SK-N-SH (cell line): ENCODE results near the gene PRPF18. TPM values are rescaled to one million over a fixed set of nuclear protein-coding genes. Genes with fewer than 3 reads are reported as not detected.

Experiments
- CTCF ChIA-PET: fragments of 300-600, 350-600 bp; formaldehyde crosslinking; extraction: SDS; loops from one replicate; lab custom pipeline; 2021; lab: Yijun Ruan, JAX
- POLR2A ChIA-PET: fragments of 350-600 bp; sonication (Branson Sonifier 250); formaldehyde crosslinking; extraction: SDS; loops from one replicate; lab custom pipeline; 2020; ENCODE audit warnings: antibody characterized with exemption, inconsistent platforms; lab: Yijun Ruan, JAX
- DNase-seq: peaks from one replicate; pipeline ENCODE4 v3.0.0; 2012
- H2AFZ ChIP-seq: fragments of 200-600 bp; sonication (generic); 2 replicates; pipeline ENCODE4 v1.8.1; 2016; ENCODE audit warnings: antibody characterized with exemption, mild to moderate bottlenecking, low read depth
- H3F3A ChIP-seq: fragments of 200-600 bp; sonication (generic); replicated peaks from 2 replicates; pipeline ENCODE3; 2016; ENCODE audit warnings: antibody characterized with exemption, mild to moderate bottlenecking; ENCODE audit not compliant: insufficient read depth
- H3K27ac ChIP-seq, 2 experiments: fragments of 200-500 bp in 1 of 2; fragments of 200-600 bp in 1 of 2; sonication (Bioruptor generic) in 1 of 2; sonication (generic), shearing (Covaris generic) in 1 of 2; 2 replicates each; pipeline versions ENCODE4 v1.5.1 to v1.6.1; 2014 to 2016; ENCODE audit warnings: low read depth in 2 of 2, inconsistent platforms in 1 of 2, low read length in 1 of 2, mild to moderate bottlenecking in 1 of 2, mixed read lengths in 1 of 2
- H3K27me3 ChIP-seq: fragments of 200-600 bp; sonication (generic), shearing (Covaris generic); 2 replicates; pipeline ENCODE4 v1.6.1; 2016; ENCODE audit warnings: mixed run types; ENCODE audit not compliant: insufficient read depth
- H3K36me3 ChIP-seq, 2 experiments: fragments of 200-500 bp in 1 of 2; fragments of 200-600 bp in 1 of 2; sonication (Bioruptor generic) in 1 of 2; sonication (generic) in 1 of 2; replicated peaks in 1 of 2; 2 replicates each; pipeline versions ENCODE3 to v1.5.1; 2014 to 2016; ENCODE audit warnings: low read length in 1 of 2, mild to moderate bottlenecking in 1 of 2; ENCODE audit not compliant: insufficient read depth in 2 of 2, control insufficient read depth in 1 of 2
- H3K4me1 ChIP-seq, 2 experiments: fragments of 200-500 bp in 1 of 2; fragments of 200-600 bp in 1 of 2; sonication (Bioruptor generic) in 1 of 2; sonication (generic), shearing (Covaris generic) in 1 of 2; 2 replicates each; pipeline versions ENCODE4 v1.5.1 to v1.6.1; 2014 to 2016; ENCODE audit warnings: low read depth in 1 of 2, low read length in 1 of 2, mixed run types in 1 of 2; ENCODE audit not compliant: insufficient read depth in 2 of 2, control insufficient read depth in 1 of 2
- H3K4me2 ChIP-seq: fragments of 200-600 bp; sonication (generic), shearing (Covaris generic); 2 replicates; pipeline ENCODE4 v1.6.1; 2017; ENCODE audit warnings: mixed run types
- H3K4me3 ChIP-seq, 2 experiments: fragments of 200-500 bp in 1 of 2; fragments of 200-600 bp in 1 of 2; sonication (Bioruptor generic) in 1 of 2; sonication (generic), shearing (Covaris generic) in 1 of 2; 2 replicates each; pipeline versions ENCODE4 v1.5.1 to v1.8.1; 2014 to 2016; ENCODE audit warnings: low read depth in 2 of 2, inconsistent platforms in 1 of 2, low read length in 1 of 2, mild to moderate bottlenecking in 1 of 2, mixed read lengths in 1 of 2, moderate library complexity in 1 of 2
- H3K79me2 ChIP-seq: fragments of 200-600 bp; sonication (generic); 2 replicates; pipeline ENCODE4 v1.8.1; 2017; ENCODE audit warnings: mild to moderate bottlenecking; ENCODE audit not compliant: insufficient read depth
- H3K9ac ChIP-seq: fragments of 200-600 bp; sonication (generic); 2 replicates; pipeline ENCODE4 v1.6.1; 2017; ENCODE audit warnings: mixed run types
- H3K9me2 ChIP-seq: fragments of 200-600 bp; sonication (generic); 2 replicates; pipeline ENCODE4 v1.6.1; 2017; ENCODE audit warnings: mixed run types
- H3K9me3 ChIP-seq: fragments of 200-600 bp; sonication (generic); 2 replicates; pipeline ENCODE4 v1.6.1; 2017; ENCODE audit warnings: mixed run types, mild to moderate bottlenecking, moderate library complexity
- H4K20me1 ChIP-seq: fragments of 200-600 bp; sonication (generic); 2 replicates; pipeline ENCODE4 v1.6.1; 2017; ENCODE audit warnings: mild to moderate bottlenecking, mixed run types; ENCODE audit not compliant: insufficient read depth
- ELF1 ChIP-seq: IDR thresholded peaks from 2 replicates; pipeline ENCODE4 v1.4.0; 2012
- EP300 ChIP-seq, 2 experiments: IDR thresholded peaks; 2 replicates each; pipeline versions ENCODE4 v1.4.0 to v1.6.1; 2012; ENCODE audit warnings: borderline replicate concordance in 1 of 2, low read depth in 1 of 2, low read length in 1 of 2
- FOSL2 ChIP-seq: IDR thresholded peaks from 2 replicates; pipeline ENCODE4 v1.4.0; 2012; ENCODE audit warnings: low read depth, mild to moderate bottlenecking, moderate library complexity, borderline replicate concordance
- MXI1 ChIP-seq: IDR thresholded peaks from 2 replicates; pipeline ENCODE4 v1.6.1; 2012; ENCODE audit warnings: mild to moderate bottlenecking, low read depth, low read length, improper control_type of control experiment
- NRF1 ChIP-seq: IDR thresholded peaks from 2 replicates; pipeline ENCODE4 v1.6.1; 2012; ENCODE audit warnings: low read depth, mild to moderate bottlenecking, low read length
- POLR2AphosphoS5 ChIP-seq: IDR thresholded peaks from 2 replicates; pipeline ENCODE4 v1.6.1; 2012; ENCODE audit warnings: low read depth, low read length
- RCOR1 ChIP-seq: fragments of 150-350 bp; IDR thresholded peaks from 2 replicates; pipeline ENCODE4 v1.6.1; 2017; ENCODE audit warnings: antibody characterized with exemption, low read length
- RXRA ChIP-seq: IDR thresholded peaks from 2 replicates; pipeline ENCODE4 v1.4.0; 2012; ENCODE audit warnings: low read depth, mild to moderate bottlenecking, borderline replicate concordance
- SIN3A ChIP-seq: IDR thresholded peaks from 2 replicates; pipeline ENCODE4 v1.6.1; 2012; ENCODE audit warnings: low read depth, mild to moderate bottlenecking, low read length, moderate library complexity, borderline replicate concordance
- TAF1 ChIP-seq: IDR thresholded peaks from 2 replicates; pipeline ENCODE4 v1.6.1; 2012; ENCODE audit warnings: low read depth, mild to moderate bottlenecking, low read length, moderate library complexity, borderline replicate concordance
- YY1 ChIP-seq: IDR thresholded peaks from 2 replicates; pipeline ENCODE4 v1.4.0; 2012; ENCODE audit warnings: low read depth, mild to moderate bottlenecking
- WGBS: methylation state at CpG from one replicate; pipeline ENCODE4 v1.1.6; 2017; ENCODE audit warnings: low lambda C conversion rate; 5-methylcytosine and 5-hydroxymethylcytosine counted together
- polyA plus RNA-seq, 3 experiments: library from polyadenylated mRNA; depleted of rRNA; stranded (reverse); fragments of >200 nt; gene quantifications; 2 replicates each; pipeline ENCODE4 v1.2.3, GENCODE V29; 2012
- TF ChIP-seq, protein P1 (sequence below): IDR thresholded peaks from 2 replicates; pipeline ENCODE4 v1.4.0; 2012; ENCODE audit warnings: low read depth, borderline replicate concordance
- TF ChIP-seq, protein P2 (sequence below): fragments of 200-600 bp; sonication (generic); IDR thresholded peaks from 2 replicates; pipeline ENCODE4 v1.6.1; 2017; ENCODE audit warnings: antibody characterized with exemption, mild to moderate bottlenecking, moderate library complexity
- TF ChIP-seq, protein P3 (sequence below): IDR thresholded peaks from 2 replicates; pipeline ENCODE4; 2012
- TF ChIP-seq, protein P4 (sequence below): IDR thresholded peaks from 2 replicates; pipeline ENCODE4 v1.4.0; 2012; ENCODE audit warnings: low read depth, borderline replicate concordance
- TF ChIP-seq, protein P5 (sequence below): fragments of 150-350 bp; IDR thresholded peaks from 2 replicates; pipeline ENCODE4 v1.6.1; 2016; ENCODE audit warnings: mild to moderate bottlenecking, low read depth, low read length

PRPF18 gene
- polyA plus RNA-seq, 1 of the 3 experiments (the other 2 are of a cell fraction): 12.1 TPM

DNA sequence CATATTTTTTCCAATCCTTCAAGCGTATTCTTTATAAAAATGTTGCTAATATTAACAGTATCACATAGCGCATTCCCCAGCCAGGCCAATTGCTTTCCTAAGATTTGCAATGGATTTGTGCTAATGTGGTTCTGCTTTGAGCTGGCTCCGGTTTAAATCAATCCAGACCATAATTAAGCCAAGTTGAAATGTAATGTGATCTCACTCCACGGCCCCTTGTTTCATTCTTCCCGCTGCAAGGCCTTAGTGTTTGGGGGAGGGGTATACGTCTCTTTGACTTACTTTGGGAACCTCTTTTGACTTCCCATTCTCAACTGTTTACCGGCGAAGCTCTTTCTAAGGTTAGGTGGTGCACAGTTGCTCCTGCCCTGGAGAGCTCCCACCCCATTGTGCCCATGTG is 86.4 kb downstream of the PRPF18 start (continued):
- TF ChIP-seq POLR2AphosphoS5: no peak
- TF ChIP-seq TAF1: no peak
- TF ChIP-seq EP300 (IDR thresholded peaks at IDR 0.05; ENCODE audit: borderline replicate concordance in 1 of 2, low read depth in 1 of 2, low read length in 1 of 2): no peak

DNA sequence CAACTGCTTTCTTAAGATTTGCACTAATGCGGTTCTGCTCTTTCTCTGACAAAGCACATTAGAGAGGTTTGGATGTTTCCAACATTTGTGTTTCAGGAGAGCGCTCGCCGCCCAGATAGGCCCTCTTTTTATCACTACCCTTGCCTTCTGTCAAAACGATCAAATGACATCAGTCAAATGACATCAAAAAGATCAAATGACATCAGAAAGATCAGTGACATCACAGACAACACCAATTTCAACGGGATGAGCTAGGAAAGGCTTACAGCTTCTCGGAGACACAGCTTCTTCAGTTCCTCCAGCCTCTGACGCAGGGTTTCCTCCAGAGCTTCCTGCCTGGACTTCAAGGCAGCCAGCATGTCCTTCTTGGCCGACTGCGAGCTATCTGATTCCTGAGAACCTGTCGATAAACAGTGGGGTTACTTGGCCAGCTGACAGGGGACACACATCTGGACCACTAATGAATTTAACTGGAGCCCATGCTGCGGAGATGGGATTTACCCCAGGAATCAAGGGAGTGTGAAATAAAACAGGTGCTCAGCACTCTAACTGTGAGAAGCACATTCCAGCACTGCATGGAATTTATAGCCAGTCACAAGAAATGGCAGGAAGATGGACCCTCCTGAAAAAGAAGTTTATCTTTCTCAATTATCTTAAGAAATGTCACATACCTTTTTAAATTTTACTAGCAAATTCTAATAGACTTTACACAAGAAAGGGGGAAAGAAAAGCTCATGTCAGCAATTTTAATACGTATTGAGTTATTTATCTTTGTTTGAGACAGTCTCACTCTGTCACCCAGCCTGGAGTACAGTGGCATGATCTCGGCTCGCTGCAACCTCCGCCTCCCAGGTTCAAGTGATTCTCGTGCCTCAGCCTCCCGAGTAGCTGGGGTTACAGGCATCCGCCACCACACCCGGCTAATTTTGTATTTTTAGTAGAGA is 88.2 kb downstream of the PRPF18 start:
- Histone ChIP-seq H3K9me2 (no peaks in the 10 kb centered on the region), H3K27me3 (no peaks in the 10 kb centered on the region), H4K20me1 (no peaks in the 10 kb centered on the region), H3K36me3 (peaks cover 35 to 43% of the 10 kb centered on the region in 2 experiments), H2AFZ (no peak overlapping the region), H3K9ac (no peak overlapping the region), H3F3A (no peaks in the 10 kb centered on the region), H3K4me2 (no peak overlapping the region), H3K9me3 (no peaks in the 10 kb centered on the region), H3K27ac (no peak overlapping the region), H3K4me3 (no peak overlapping the region), H3K4me1 (peaks cover 7% of the 10 kb centered on the region in 2 experiments; a peak in 2 of 4 replicates), H3K79me2 (peaks cover 16% of the 10 kb centered on the region; the same call in 1 of the 2 replicates)
- TF ChIP-seq SIN3A (no peak), YY1 (no peak), ELF1 (no peak), FOSL2 (no peak), EP300 (IDR thresholded peaks at IDR 0.05; ENCODE audit: borderline replicate concordance in 1 of 2, low read depth in 1 of 2, low read length in 1 of 2) (no peak), RXRA (no peak), RCOR1 (no peak), MXI1 (no peak), NRF1 (no peak)
- TF ChIP-seq, protein P1, sequence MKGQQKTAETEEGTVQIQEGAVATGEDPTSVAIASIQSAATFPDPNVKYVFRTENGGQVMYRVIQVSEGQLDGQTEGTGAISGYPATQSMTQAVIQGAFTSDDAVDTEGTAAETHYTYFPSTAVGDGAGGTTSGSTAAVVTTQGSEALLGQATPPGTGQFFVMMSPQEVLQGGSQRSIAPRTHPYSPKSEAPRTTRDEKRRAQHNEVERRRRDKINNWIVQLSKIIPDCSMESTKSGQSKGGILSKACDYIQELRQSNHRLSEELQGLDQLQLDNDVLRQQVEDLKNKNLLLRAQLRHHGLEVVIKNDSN: no peak
- TF ChIP-seq, protein P2, sequence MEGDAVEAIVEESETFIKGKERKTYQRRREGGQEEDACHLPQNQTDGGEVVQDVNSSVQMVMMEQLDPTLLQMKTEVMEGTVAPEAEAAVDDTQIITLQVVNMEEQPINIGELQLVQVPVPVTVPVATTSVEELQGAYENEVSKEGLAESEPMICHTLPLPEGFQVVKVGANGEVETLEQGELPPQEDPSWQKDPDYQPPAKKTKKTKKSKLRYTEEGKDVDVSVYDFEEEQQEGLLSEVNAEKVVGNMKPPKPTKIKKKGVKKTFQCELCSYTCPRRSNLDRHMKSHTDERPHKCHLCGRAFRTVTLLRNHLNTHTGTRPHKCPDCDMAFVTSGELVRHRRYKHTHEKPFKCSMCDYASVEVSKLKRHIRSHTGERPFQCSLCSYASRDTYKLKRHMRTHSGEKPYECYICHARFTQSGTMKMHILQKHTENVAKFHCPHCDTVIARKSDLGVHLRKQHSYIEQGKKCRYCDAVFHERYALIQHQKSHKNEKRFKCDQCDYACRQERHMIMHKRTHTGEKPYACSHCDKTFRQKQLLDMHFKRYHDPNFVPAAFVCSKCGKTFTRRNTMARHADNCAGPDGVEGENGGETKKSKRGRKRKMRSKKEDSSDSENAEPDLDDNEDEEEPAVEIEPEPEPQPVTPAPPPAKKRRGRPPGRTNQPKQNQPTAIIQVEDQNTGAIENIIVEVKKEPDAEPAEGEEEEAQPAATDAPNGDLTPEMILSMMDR: no peak
- TF ChIP-seq, protein P3, sequence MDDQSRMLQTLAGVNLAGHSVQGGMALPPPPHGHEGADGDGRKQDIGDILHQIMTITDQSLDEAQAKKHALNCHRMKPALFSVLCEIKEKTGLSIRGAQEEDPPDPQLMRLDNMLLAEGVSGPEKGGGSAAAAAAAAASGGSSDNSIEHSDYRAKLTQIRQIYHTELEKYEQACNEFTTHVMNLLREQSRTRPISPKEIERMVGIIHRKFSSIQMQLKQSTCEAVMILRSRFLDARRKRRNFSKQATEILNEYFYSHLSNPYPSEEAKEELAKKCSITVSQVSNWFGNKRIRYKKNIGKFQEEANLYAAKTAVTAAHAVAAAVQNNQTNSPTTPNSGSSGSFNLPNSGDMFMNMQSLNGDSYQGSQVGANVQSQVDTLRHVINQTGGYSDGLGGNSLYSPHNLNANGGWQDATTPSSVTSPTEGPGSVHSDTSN: no peak
- TF ChIP-seq, protein P4, sequence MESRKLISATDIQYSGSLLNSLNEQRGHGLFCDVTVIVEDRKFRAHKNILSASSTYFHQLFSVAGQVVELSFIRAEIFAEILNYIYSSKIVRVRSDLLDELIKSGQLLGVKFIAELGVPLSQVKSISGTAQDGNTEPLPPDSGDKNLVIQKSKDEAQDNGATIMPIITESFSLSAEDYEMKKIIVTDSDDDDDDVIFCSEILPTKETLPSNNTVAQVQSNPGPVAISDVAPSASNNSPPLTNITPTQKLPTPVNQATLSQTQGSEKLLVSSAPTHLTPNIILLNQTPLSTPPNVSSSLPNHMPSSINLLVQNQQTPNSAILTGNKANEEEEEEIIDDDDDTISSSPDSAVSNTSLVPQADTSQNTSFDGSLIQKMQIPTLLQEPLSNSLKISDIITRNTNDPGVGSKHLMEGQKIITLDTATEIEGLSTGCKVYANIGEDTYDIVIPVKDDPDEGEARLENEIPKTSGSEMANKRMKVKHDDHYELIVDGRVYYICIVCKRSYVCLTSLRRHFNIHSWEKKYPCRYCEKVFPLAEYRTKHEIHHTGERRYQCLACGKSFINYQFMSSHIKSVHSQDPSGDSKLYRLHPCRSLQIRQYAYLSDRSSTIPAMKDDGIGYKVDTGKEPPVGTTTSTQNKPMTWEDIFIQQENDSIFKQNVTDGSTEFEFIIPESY: no peak
- TF ChIP-seq, protein P5, sequence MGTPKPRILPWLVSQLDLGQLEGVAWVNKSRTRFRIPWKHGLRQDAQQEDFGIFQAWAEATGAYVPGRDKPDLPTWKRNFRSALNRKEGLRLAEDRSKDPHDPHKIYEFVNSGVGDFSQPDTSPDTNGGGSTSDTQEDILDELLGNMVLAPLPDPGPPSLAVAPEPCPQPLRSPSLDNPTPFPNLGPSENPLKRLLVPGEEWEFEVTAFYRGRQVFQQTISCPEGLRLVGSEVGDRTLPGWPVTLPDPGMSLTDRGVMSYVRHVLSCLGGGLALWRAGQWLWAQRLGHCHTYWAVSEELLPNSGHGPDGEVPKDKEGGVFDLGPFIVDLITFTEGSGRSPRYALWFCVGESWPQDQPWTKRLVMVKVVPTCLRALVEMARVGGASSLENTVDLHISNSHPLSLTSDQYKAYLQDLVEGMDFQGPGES: no peak
- DNase-seq: no peak
- ChIA-PET POLR2A (no interaction called here), CTCF (interaction anchor here (1.0 kb wide), 1 partner anchor 15 kb away, joined by 4 read pairs; no protein-coding TSS in a partner anchor)
- 94% methylated on average over 20 of the region's 20 CpGs for WGBS
